ENCODE measurements around the gene PIEZO2.

DNA sequence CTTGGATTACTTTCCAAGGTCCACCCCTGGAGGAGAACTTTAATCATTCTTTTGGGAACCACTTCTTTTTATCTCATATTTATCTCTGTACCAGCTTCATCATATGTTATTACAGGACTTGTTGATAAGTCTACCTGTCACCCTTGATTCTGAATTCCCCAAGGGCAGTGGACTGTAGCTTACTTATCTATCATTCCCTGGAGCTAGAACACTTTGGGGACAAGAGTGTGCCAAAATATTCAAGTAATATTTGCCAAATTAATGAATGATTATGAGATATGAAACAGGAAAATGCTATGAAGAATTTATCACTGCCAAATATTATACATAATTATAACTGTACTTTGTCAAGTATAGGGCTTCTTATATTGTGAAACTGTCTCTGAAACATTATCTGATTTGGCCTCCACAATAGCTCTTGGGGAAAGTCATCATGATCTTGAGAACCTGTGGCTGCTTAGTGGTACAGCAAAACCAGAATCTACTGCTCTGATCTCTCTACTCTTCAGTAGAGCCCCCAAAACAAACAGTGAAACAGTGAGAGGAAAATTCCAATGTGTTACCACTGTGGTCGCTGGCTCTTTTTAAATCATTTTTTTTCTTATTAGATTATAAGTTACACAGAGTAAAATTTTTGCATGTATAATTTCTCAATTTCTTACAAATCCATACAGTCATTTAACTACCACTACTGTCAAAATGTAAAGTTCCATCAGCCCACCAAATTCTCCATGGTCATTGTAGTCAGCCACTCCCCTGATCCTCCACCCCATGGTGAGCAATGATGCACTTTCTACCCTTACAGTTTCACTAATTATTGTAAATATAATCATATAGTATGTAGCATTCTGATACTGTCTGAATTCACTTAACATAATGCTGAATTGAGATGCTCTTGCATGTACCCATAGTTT lies 197.5 kb downstream of the PIEZO2 start:
- TF ChIP-seq EP300 (IDR thresholded peaks at IDR 0.05), result no peak
- TF ChIP-seq, protein P1, sequence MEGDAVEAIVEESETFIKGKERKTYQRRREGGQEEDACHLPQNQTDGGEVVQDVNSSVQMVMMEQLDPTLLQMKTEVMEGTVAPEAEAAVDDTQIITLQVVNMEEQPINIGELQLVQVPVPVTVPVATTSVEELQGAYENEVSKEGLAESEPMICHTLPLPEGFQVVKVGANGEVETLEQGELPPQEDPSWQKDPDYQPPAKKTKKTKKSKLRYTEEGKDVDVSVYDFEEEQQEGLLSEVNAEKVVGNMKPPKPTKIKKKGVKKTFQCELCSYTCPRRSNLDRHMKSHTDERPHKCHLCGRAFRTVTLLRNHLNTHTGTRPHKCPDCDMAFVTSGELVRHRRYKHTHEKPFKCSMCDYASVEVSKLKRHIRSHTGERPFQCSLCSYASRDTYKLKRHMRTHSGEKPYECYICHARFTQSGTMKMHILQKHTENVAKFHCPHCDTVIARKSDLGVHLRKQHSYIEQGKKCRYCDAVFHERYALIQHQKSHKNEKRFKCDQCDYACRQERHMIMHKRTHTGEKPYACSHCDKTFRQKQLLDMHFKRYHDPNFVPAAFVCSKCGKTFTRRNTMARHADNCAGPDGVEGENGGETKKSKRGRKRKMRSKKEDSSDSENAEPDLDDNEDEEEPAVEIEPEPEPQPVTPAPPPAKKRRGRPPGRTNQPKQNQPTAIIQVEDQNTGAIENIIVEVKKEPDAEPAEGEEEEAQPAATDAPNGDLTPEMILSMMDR (IDR thresholded peaks at IDR 0.05), result no peak
- TF ChIP-seq POLR2AphosphoS5 (IDR thresholded peaks at IDR 0.05), result no peak
- no peak for TF ChIP-seq POLR2A (IDR thresholded peaks at IDR 0.05)
